ENCODE results near the gene SH2D3C. TPM values are rescaled to one million over a fixed set of nuclear protein-coding genes. Genes with fewer than 3 reads are reported as not detected.

The SH2D3C gene
- total and polyA plus RNA-seq, 2 of the 8 experiments (the other 6 are each of a cell fraction or from before 2014, with no cell fraction given): 6.4 to 8.1 TPM

- FAIRE-seq: no peak
- Histone ChIP-seq H2AK5ac (ENCODE audit: low read depth, low read length) (no peak overlapping the region), H2BK20ac (ENCODE audit: low read length) (no peak overlapping the region), H3K23ac (ENCODE audit: insufficient read length) (no peak overlapping the region), H4K5ac (ENCODE audit: insufficient read length, low read depth, low read length) (no peak overlapping the region), H3K23me2 (ENCODE audit: low read depth, low read length) (peaks cover 13% of the 10 kb centered on the region; the same call in 1 of the 2 replicates), H3K27ac (ENCODE audit: low read depth, low read length) (no peak overlapping the region), H2BK120ac (replicated peaks; ENCODE audit: low read depth, low read length) (no peak overlapping the region), H3K56ac (replicated peaks; ENCODE audit: insufficient read length, low read depth, low read length) (no peak overlapping the region), H3K18ac (ENCODE audit: extremely low read depth, low read length) (no peak overlapping the region), H3K4ac (replicated peaks; ENCODE audit: insufficient read length, low read depth, low read length) (no peak overlapping the region), H3K9me3 (ENCODE audit: insufficient read depth in 2 of 2, low read depth in 1 of 2, low read length in 1 of 2) (no peaks in the 10 kb centered on the region), H2BK15ac (ENCODE audit: low read length) (no peak overlapping the region), H3K27me3 (replicated peaks in 1 of 4; ENCODE audit: control insufficient read depth in 3 of 4, extremely low read depth in 1 of 4, insufficient read depth in 3 of 4, low read length in 3 of 4) (peaks cover 0 to 16% (median 8%) of the 10 kb centered on the region in 4 experiments; a peak in 6 of 7 replicates), H2AFZ (ENCODE audit: low read length) (no peak overlapping the region), H3K14ac (ENCODE audit: insufficient read length) (no peak overlapping the region), H3K4me3 (ENCODE audit: extremely low read depth in 1 of 4, insufficient read depth in 2 of 4, low read depth in 3 of 4, low read length in 4 of 4) (no peak overlapping the region), H3K36me3 (ENCODE audit: control insufficient read depth in 2 of 4, insufficient read depth in 4 of 4, low read length in 3 of 4) (no peaks in the 10 kb centered on the region), H3K9ac (replicated peaks in 1 of 4; ENCODE audit: extremely low read depth in 1 of 4, low read depth in 3 of 4, low read length in 3 of 4) (no peak overlapping the region), H2BK12ac (ENCODE audit: low read depth, low read length) (no peak overlapping the region), H4K91ac (replicated peaks; ENCODE audit: insufficient read length, low read length) (no peak overlapping the region), H3K79me1 (ENCODE audit: low read depth, low read length) (no peaks in the 10 kb centered on the region), H2BK5ac (ENCODE audit: low read depth, low read length) (no peak overlapping the region), H3K79me2 (ENCODE audit: control insufficient read depth in 1 of 2, insufficient read depth in 2 of 2, low read length in 2 of 2) (no peaks in the 10 kb centered on the region), H3K4me1 (replicated peaks in 1 of 4; ENCODE audit: control insufficient read depth in 3 of 4, insufficient read depth in 4 of 4, low read length in 3 of 4) (peaks cover 0 to 4% (median 1%) of the 10 kb centered on the region in 4 experiments; a peak in 4 of 7 replicates), H4K20me1 (replicated peaks in 1 of 2; ENCODE audit: control insufficient read depth in 1 of 2, insufficient read depth in 2 of 2, low read length in 2 of 2) (peaks cover 3 to 17% of the 10 kb centered on the region in 2 experiments), H3K4me2 (ENCODE audit: insufficient read depth in 1 of 2, low read depth in 2 of 2, low read length in 2 of 2) (peak overlapping the region in 1 of 2 experiments; percentile 80; a peak in 1 of 4 replicates), H4K8ac (ENCODE audit: extremely low read depth, insufficient read depth, low read length) (no peak overlapping the region)
- no peak for DNase-seq (ENCODE audit: low read depth in 1 of 2, low spot score in 2 of 2)
- CTCF ChIA-PET (ENCODE audit: partially characterized antibody): interaction anchor here (0.6 to 3.5 kb wide), 5 partner anchors 9 to 1135 kb away, joined by 3 to 18 read pairs (median 3); partner anchors contain the start of gene SH2D3C
- 88% methylated on average over 3 of the region's 3 CpGs; no CpG with 5 or more reads in 1 of the 2 experiments for WGBS, 2 experiments (ENCODE audit: extremely low coverage in 1 of 2, insufficient coverage in 1 of 2, insufficient read length in 1 of 2, insufficient replicate concordance in 2 of 2, low coverage in 1 of 2, low lambda C conversion rate in 2 of 2, missing lambda C conversion rate in 1 of 2)
- TF ChIP-seq POLR2AphosphoS5 (IDR thresholded peaks at IDR 0.05; ENCODE audit: low read depth, low read length) (no peak), RAD21 (IDR thresholded peaks at IDR 0.05 in 1 of 2, conservative IDR thresholded peaks at IDR 0.05 in 1 of 2; ENCODE audit: low read depth in 2 of 2, low read length in 2 of 2) (no peak)
- POLR2A ChIA-PET (ENCODE audit: partially characterized antibody): interaction anchor here (1.3 to 1.8 kb wide), 3 partner anchors 8 to 33 kb away, joined by 3 to 5 read pairs (median 4); no protein-coding TSS in a partner anchor
Measured at GRCh38 chr9:127756233-127756632, 22.2 kb downstream of the SH2D3C start.
